ENCODE results near the gene FHIT.

The FHIT gene

DNA sequence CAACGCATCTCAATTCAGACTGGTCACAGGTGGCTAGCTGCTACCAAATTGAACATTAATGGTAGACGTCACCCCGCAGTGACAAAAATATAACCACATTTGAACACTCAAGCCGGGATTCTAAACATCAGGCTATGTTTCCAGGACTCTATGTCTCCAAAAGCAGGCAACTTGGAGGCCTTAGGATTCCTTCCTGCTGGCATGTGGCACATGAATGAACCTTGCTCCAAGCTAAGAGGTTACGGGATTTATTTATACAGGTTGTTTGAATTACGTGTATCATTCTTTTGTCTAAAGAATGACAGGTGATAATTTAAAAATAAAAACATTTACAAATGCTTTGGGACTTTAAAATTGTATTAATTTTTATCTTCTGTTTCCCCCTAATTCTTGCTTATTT, 1337.0 kb downstream of the FHIT start:
- TF ChIP-seq, protein P1, sequence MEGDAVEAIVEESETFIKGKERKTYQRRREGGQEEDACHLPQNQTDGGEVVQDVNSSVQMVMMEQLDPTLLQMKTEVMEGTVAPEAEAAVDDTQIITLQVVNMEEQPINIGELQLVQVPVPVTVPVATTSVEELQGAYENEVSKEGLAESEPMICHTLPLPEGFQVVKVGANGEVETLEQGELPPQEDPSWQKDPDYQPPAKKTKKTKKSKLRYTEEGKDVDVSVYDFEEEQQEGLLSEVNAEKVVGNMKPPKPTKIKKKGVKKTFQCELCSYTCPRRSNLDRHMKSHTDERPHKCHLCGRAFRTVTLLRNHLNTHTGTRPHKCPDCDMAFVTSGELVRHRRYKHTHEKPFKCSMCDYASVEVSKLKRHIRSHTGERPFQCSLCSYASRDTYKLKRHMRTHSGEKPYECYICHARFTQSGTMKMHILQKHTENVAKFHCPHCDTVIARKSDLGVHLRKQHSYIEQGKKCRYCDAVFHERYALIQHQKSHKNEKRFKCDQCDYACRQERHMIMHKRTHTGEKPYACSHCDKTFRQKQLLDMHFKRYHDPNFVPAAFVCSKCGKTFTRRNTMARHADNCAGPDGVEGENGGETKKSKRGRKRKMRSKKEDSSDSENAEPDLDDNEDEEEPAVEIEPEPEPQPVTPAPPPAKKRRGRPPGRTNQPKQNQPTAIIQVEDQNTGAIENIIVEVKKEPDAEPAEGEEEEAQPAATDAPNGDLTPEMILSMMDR (IDR thresholded peaks at IDR 0.05; ENCODE audit: low read depth, low read length, missing control alignments), result no peak
- DNase-seq (ENCODE audit: low read depth), result no peak
- H3K4me3 ChIP-seq (ENCODE audit: low read depth, low read length), result no peak overlapping the region

DNA sequence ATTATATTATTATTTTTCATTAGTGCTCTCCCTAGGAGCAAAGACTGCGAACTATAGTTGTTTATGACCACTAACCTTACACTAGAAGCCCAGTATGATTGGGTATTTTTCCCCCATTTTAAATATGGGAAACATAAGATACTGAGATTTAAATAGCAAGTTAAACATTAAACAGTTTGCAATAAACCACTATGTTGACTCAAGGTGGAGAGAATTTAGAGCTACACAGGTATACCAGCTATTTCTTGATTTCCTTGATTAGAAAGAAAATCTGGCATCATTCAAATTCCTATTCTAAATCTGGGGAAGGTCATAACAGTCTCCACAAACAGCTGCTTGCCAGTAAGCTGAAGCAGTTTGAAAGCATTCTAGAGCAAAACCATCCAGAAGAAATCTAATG, 1337.6 kb downstream of the FHIT start:
- no peak for DNase-seq (ENCODE audit: low read depth)
- TF ChIP-seq, protein P1 (IDR thresholded peaks at IDR 0.05; ENCODE audit: low read depth, low read length, missing control alignments), result no peak
- no peak overlapping the region for H3K4me3 ChIP-seq (ENCODE audit: low read depth, low read length)

DNA sequence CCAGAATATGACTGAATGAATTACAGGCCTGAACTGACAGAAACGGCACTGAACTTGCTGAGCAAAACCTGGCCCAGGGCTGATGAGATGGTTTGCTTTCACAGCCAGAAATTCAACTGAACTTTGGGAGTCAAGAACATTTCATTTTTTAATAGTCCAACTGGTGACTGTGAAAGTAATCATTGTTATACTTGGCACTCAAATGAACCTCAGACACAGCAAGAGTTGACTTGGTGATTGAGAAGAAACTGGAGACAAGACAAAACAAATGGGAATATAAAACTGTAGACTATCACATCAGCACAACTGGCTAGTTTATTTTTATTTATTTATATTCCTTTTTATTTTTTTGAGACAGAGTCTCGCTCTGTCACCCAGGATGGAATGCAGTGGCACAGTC, 1342.6 kb downstream of the FHIT start:
- no peak for DNase-seq (ENCODE audit: low read depth)
- TF ChIP-seq, protein P1 (IDR thresholded peaks at IDR 0.05; ENCODE audit: low read depth, low read length, missing control alignments), result no peak
- H3K4me3 ChIP-seq (ENCODE audit: low read depth, low read length), result no peak overlapping the region

DNA sequence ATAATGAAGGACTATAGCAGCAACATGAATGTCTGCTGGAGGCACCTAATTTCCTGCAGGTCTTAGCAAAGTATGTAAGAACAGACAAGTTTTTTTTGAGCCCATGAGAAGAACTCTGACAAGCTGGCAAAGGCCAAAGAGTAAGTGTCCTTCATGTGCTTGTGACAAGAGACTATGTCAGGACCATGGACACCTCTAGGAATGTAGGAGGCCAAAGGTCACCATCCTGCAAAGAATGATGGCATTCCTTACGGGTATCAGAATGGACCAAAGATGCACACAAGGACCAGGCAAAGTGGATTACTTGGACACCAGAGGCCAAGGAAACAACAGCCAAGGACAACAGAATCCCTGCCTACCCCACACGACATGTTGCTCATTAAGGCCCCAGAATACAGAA, 1343.0 kb downstream of the FHIT start:
- no peak for DNase-seq (ENCODE audit: low read depth)
- H3K4me3 ChIP-seq (ENCODE audit: low read depth, low read length), result no peak overlapping the region
- TF ChIP-seq, protein P1 (IDR thresholded peaks at IDR 0.05; ENCODE audit: low read depth, low read length, missing control alignments), result no peak

DNA sequence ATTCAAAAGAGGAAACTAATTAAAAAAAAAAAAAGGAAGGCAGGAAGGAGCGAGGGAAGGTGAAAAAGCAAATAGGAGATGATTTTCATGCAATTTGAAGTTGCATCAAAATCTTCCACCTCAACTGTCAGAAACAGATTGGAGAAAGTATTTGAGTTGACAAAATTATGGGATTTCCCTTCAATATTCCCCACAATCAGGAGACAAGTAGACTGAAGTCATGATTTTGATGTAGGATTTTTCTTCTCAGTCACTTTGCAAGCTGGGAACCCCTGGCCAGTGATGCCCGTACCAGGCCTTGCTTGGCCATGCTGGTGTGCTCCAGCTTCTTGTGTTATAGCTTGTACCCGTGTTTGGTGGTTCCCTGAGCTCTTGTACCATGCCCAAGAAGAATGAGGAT, 1347.0 kb downstream of the FHIT start:
- no peak overlapping the region for H3K4me3 ChIP-seq (ENCODE audit: low read depth, low read length)
- no peak for DNase-seq (ENCODE audit: low read depth)
- TF ChIP-seq, protein P1 (IDR thresholded peaks at IDR 0.05; ENCODE audit: low read depth, low read length, missing control alignments), result no peak

DNA sequence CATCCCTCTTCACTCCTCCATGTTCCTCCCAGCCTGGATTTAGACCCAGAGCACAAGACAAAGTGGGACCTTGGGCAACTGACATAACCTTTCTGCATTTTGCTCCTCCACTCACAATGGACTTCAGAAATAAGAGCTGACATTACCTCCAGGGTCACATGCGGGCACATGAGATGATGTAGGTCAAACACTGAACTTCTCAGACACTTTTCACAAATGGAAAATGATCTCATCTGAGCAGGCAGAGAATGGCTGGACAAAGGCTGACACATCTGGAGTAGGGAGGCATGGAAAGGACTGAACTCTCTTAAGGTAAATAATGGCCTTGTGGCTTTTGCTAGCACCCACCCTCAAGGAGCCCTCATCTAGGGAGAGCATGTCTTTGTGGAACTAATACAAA, 1352.2 kb downstream of the FHIT start:
- DNase-seq (ENCODE audit: low read depth), result no peak
- TF ChIP-seq, protein P1 (IDR thresholded peaks at IDR 0.05; ENCODE audit: low read depth, low read length, missing control alignments), result no peak
- H3K4me3 ChIP-seq (ENCODE audit: low read depth, low read length), result no peak overlapping the region

DNA sequence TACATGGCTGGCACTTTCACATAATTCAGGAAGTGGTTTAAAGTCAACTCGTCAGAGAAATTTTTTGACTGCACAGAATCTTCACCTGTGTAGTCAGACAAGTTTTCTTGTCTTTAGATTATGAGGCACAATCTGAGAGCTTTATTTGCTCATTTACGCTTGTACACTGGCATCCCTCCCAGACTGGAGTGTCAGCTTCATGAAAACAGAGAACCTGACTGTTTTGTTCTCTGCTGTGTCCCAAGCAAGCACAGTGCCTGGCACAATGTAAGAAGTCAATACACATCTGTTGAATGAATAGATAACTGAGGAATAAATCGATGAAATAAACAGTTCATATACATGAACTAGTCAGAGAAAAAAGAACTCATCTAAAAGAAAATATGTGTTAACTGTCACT, 1355.3 kb downstream of the FHIT start:
- no peak for DNase-seq (ENCODE audit: low read depth)
- TF ChIP-seq, protein P1 (IDR thresholded peaks at IDR 0.05; ENCODE audit: low read depth, low read length, missing control alignments), result no peak
- H3K4me3 ChIP-seq (ENCODE audit: low read depth, low read length), result no peak overlapping the region
